HEK293 (cell line): ENCODE measurements around the gene RNF217.

Experiments used
- CTCF ChIA-PET: fragments of 350-600 bp; formaldehyde crosslinking; extraction: SDS; loops from one replicate; lab custom pipeline; 2021; ENCODE audit warnings: antibody characterized with exemption; lab: Yijun Ruan, JAX
- POLR2A ChIA-PET: fragments of 300-600 bp; formaldehyde crosslinking; extraction: SDS; loops from one replicate; lab custom pipeline; 2020; ENCODE audit warnings: antibody characterized with exemption, inconsistent platforms; lab: Yijun Ruan, JAX
- H3K27ac ChIP-seq: fragments of 200-500 bp; sonication (Bioruptor generic); 2 replicates; pipeline ENCODE4 v1.5.1; 2014; ENCODE audit warnings: low read depth, low read length, control low read depth, inconsistent platforms; ENCODE audit errors: extremely low read depth
- H3K36me3 ChIP-seq, 2 experiments: fragments of 200-500 bp in 1 of 2; sonication (Bioruptor generic) in 1 of 2; 1 replicate in 1 of 2; 2 replicates in 1 of 2; pipeline ENCODE4 v1.5.1; 2014 to 2017; ENCODE audit warnings: inconsistent platforms in 2 of 2, low read length in 2 of 2; ENCODE audit not compliant: control insufficient read depth in 2 of 2, insufficient read depth in 1 of 2
- H3K4me1 ChIP-seq: fragments of 200-500 bp; sonication (Bioruptor generic); 2 replicates; pipeline ENCODE4 v1.5.1; 2014; ENCODE audit warnings: mild to moderate bottlenecking, low read length, inconsistent platforms; ENCODE audit not compliant: control insufficient read depth, insufficient read depth
- H3K4me3 ChIP-seq: 2 replicates; pipeline ENCODE4 v1.5.1; 2011; ENCODE audit warnings: low read depth, mild to moderate bottlenecking, control low read depth, low read length, moderate library complexity
- H3K9me3 ChIP-seq: fragments of 200-500 bp; sonication (Bioruptor generic); 2 replicates; pipeline ENCODE4 v1.5.1; 2014; ENCODE audit warnings: low read depth, low read length, inconsistent platforms; ENCODE audit not compliant: control insufficient read depth, insufficient read depth
- SP7 ChIP-seq: fragments of 450-650 bp; formaldehyde crosslinking; IDR thresholded peaks from 2 replicates; pipeline ENCODE4 v1.5.1; 2016; ENCODE audit warnings: missing biosample characterization, missing genetic modification characterization
- ZBTB48 ChIP-seq: fragments of 450-650 bp; formaldehyde crosslinking; IDR thresholded peaks from 2 replicates; pipeline ENCODE4 v1.5.1; 2016; ENCODE audit warnings: missing biosample characterization, missing genetic modification characterization
- ZNF146 ChIP-seq: fragments of 450-650 bp; formaldehyde crosslinking; IDR thresholded peaks from 2 replicates; pipeline ENCODE4 v1.5.1; 2016; ENCODE audit warnings: missing biosample characterization, missing genetic modification characterization
- ZNF248 ChIP-seq: fragments of 450-650 bp; formaldehyde crosslinking; IDR thresholded peaks from 2 replicates; pipeline ENCODE4 v1.5.1; 2017; ENCODE audit warnings: missing biosample characterization, missing genetic modification characterization
- ZNF341 ChIP-seq: fragments of 450-650 bp; formaldehyde crosslinking; IDR thresholded peaks from 2 replicates; pipeline ENCODE4; 2016; ENCODE audit warnings: low read depth, missing biosample characterization, missing genetic modification characterization
- ZNF37A ChIP-seq: fragments of 450-650 bp; IDR thresholded peaks from 2 replicates; pipeline ENCODE4 v1.5.1; 2018; ENCODE audit warnings: missing biosample characterization, missing genetic modification characterization
- ZNF501 ChIP-seq: fragments of 450-650 bp; formaldehyde crosslinking; IDR thresholded peaks from 2 replicates; pipeline ENCODE4 v1.5.1; 2016; ENCODE audit warnings: missing biosample characterization, missing genetic modification characterization
- ZNF555 ChIP-seq: fragments of 450-650 bp; formaldehyde crosslinking; conservative IDR thresholded peaks from 2 replicates; pipeline ENCODE4 v1.5.1; 2017; ENCODE audit warnings: missing biosample characterization, mild to moderate bottlenecking, missing genetic modification characterization, inconsistent platforms
- ZNF664 ChIP-seq: fragments of 450-650 bp; formaldehyde crosslinking; IDR thresholded peaks from 2 replicates; pipeline ENCODE4 v1.5.1; 2016; ENCODE audit warnings: missing biosample characterization, missing genetic modification characterization
- ZNF776 ChIP-seq: fragments of 450-650 bp; formaldehyde crosslinking; IDR thresholded peaks from 2 replicates; pipeline ENCODE4 v1.5.0; 2017; ENCODE audit warnings: missing biosample characterization, missing genetic modification characterization, borderline replicate concordance
- ZNF785 ChIP-seq: fragments of 450-650 bp; formaldehyde crosslinking; IDR thresholded peaks from 2 replicates; pipeline ENCODE4 v1.5.1; 2016; ENCODE audit warnings: missing biosample characterization, missing genetic modification characterization

RNF217 gene

GRCh38 chr6:124970763-124971162 is 8.5 kb downstream of the RNF217 start:
- no peak for TF ChIP-seq ZNF341
- TF ChIP-seq ZNF664 (tag by site-specific recombination) = no peak
- no peak for TF ChIP-seq ZNF785 (tag by site-specific recombination)
- TF ChIP-seq, all 188 proteins: peak for 0
- CTCF ChIA-PET = interaction anchor here (1.2 kb wide), 1 partner anchor 143 kb away, joined by 4 read pairs; no protein-coding TSS in a partner anchor
- POLR2A ChIA-PET = no interaction called here
- H3K36me3 ChIP-seq = peaks cover 10 to 50% of the 10 kb centered on the region in 2 experiments; a peak in 2 of 3 replicates
- H3K27ac ChIP-seq = no peak overlapping the region
- no peaks in the 10 kb centered on the region for H3K9me3 ChIP-seq
- peaks cover 5% of the 10 kb centered on the region; the same call in 1 of the 2 replicates for H3K4me1 ChIP-seq
- H3K4me3 ChIP-seq = no peak overlapping the region

- Histone ChIP-seq H3K4me3 (no peak overlapping the region), H3K9me3 (no peaks in the 10 kb centered on the region), H3K36me3 (peaks cover 4 to 52% of the 10 kb centered on the region in 2 experiments; a peak in 2 of 3 replicates), H3K4me1 (no peaks in the 10 kb centered on the region), H3K27ac (no peak overlapping the region)
- TF ChIP-seq ZNF501 (tag by site-specific recombination) = no peak
- no peak for TF ChIP-seq ZNF37A (tag by site-specific recombination)
- TF ChIP-seq ZNF776 (tag by site-specific recombination) = no peak
- no peak for TF ChIP-seq ZNF341
- ChIA-PET POLR2A (interaction anchor here (1.4 to 1.7 kb wide), 2 partner anchors 10 to 12 kb away, joined by 4 to 5 read pairs; no protein-coding TSS in a partner anchor), CTCF (interaction anchor here (0.6 to 1.4 kb wide), 6 partner anchors 9 to 140 kb away, joined by 3 to 8 read pairs (median 3); no protein-coding TSS in a partner anchor)
Observed at GRCh38 chr6:124973780-124974179, 11.5 kb downstream of the RNF217 start.

- Histone ChIP-seq H3K36me3 (peaks cover 4 to 58% of the 10 kb centered on the region in 2 experiments; a peak in 2 of 3 replicates), H3K4me1 (no peaks in the 10 kb centered on the region), H3K27ac (no peak overlapping the region), H3K9me3 (no peaks in the 10 kb centered on the region), H3K4me3 (no peak overlapping the region)
- TF ChIP-seq ZNF146 (tag by site-specific recombination) (no peak), SP7 (tag by site-specific recombination) (0 out of 2 replicates have a peak, but pooled peaks have one; percentile 28)
- CTCF ChIA-PET = interaction anchor here (0.9 to 1.4 kb wide), 3 partner anchors 10 to 104 kb away, joined by 3 to 6 read pairs (median 3); no protein-coding TSS in a partner anchor
- POLR2A ChIA-PET = interaction anchor here (1.2 to 1.7 kb wide), 3 partner anchors 10 to 14 kb away, joined by 3 to 5 read pairs (median 4); no protein-coding TSS in a partner anchor
Observed at GRCh38 chr6:124974771-124975377, 12.6 kb downstream of the RNF217 start.

GRCh38 chr6:124977067-124977908 is 15.1 kb downstream of the RNF217 start:
- no peaks in the 10 kb centered on the region for H3K9me3 ChIP-seq
- no peak overlapping the region for H3K27ac ChIP-seq
- ChIA-PET POLR2A (interaction anchor here (1.0 kb wide), 1 partner anchor 11 kb away, joined by 3 read pairs; no protein-coding TSS in a partner anchor), CTCF (interaction anchor here (0.7 to 1.7 kb wide), 2 partner anchors 106 to 136 kb away, joined by 3 to 7 read pairs; no protein-coding TSS in a partner anchor)
- peaks cover 2 to 46% of the 10 kb centered on the region in 2 experiments; a peak in 2 of 3 replicates for H3K36me3 ChIP-seq
- TF ChIP-seq ZNF555 (tag by site-specific recombination) = no peak
- no peak for TF ChIP-seq ZBTB48
- TF ChIP-seq ZNF248 (tag by site-specific recombination) = no peak
- H3K4me3 ChIP-seq = no peak overlapping the region
- peaks cover 13% of the 10 kb centered on the region for H3K4me1 ChIP-seq
